IMR-90 (cell line): ENCODE data around the gene GPSM1. TPM values are rescaled to one million over a fixed set of nuclear protein-coding genes. Genes with fewer than 3 reads are reported as not detected.

Experiments
- ATAC-seq: fragments of 200-7000 bp; cut with Tn5 transposase; 2 replicates; pipeline ENCODE4 v1.9.1; 2020; ENCODE audit warnings: low read depth, mild to moderate bottlenecking, moderate library complexity
- BruUV-seq: library from RNA; stranded (reverse); fragments of 400-500 nt; replicated peaks from 2 replicates; lab custom pipeline; 2021; lab: Mats Ljungman, UMichigan
- CTCF ChIA-PET: fragments of 300-600 bp; formaldehyde crosslinking; extraction: SDS; loops from one replicate; lab custom pipeline; 2021; ENCODE audit warnings: antibody characterized with exemption; lab: Yijun Ruan, JAX
- POLR2A ChIA-PET: fragments of 300-600 bp; sonication (Branson Sonifier 250); formaldehyde crosslinking; loops from one replicate; lab custom pipeline; 2022; ENCODE audit warnings: antibody characterized with exemption; ENCODE audit not compliant: unreplicated experiment; lab: Charles Lee
- DNase-seq: peaks from one replicate; pipeline ENCODE4 v3.0.0; 2013
- H2AFZ ChIP-seq: replicated peaks from 2 replicates; pipeline ENCODE3; 2013; ENCODE audit warnings: low read length, mild to moderate bottlenecking; ENCODE audit not compliant: poor library complexity
- H2AK5ac ChIP-seq: 2 replicates; pipeline ENCODE4 v1.6.1; 2013; ENCODE audit warnings: low read depth, low read length, inconsistent platforms
- H2AK9ac ChIP-seq: replicated peaks from 2 replicates; pipeline ENCODE3; 2013; ENCODE audit warnings: mild to moderate bottlenecking, low read depth, low read length, moderate library complexity; ENCODE audit not compliant: poor library complexity
- H2BK120ac ChIP-seq: 2 replicates; pipeline ENCODE4 v1.6.1; 2013; ENCODE audit warnings: low read depth, low read length, inconsistent platforms
- H2BK15ac ChIP-seq: 3 replicates; pipeline ENCODE4 v1.6.1; 2013; ENCODE audit warnings: low read depth, low read length, inconsistent platforms
- H2BK20ac ChIP-seq: 2 replicates; pipeline ENCODE4 v1.6.1; 2013; ENCODE audit warnings: low read depth, mild to moderate bottlenecking, inconsistent platforms, low read length, moderate library complexity
- H2BK5ac ChIP-seq: 2 replicates; pipeline ENCODE4 v1.6.1; 2013; ENCODE audit warnings: mild to moderate bottlenecking, low read depth, low read length, inconsistent platforms; ENCODE audit not compliant: poor library complexity, severe bottlenecking
- H3K14ac ChIP-seq: replicated peaks from 2 replicates; pipeline ENCODE4 v1.6.1; 2013; ENCODE audit warnings: low read depth, low read length, inconsistent platforms
- H3K18ac ChIP-seq: 2 replicates; pipeline ENCODE4 v1.6.1; 2013; ENCODE audit warnings: low read depth, low read length, control low read depth
- H3K23ac ChIP-seq: 2 replicates; pipeline ENCODE4 v1.6.1; 2013; ENCODE audit warnings: low read depth, low read length, inconsistent platforms
- H3K27ac ChIP-seq: 2 replicates; pipeline ENCODE4 v1.5.1; 2013; ENCODE audit warnings: mild to moderate bottlenecking, control low read depth, low read length; ENCODE audit not compliant: insufficient read depth
- H3K27me3 ChIP-seq: 2 replicates; pipeline ENCODE4 v1.6.1; 2013; ENCODE audit warnings: low read length; ENCODE audit not compliant: control insufficient read depth, insufficient read depth
- H3K36me3 ChIP-seq: 2 replicates; pipeline ENCODE4 v1.6.1; 2013; ENCODE audit warnings: low read length, mixed read lengths; ENCODE audit not compliant: control insufficient read depth, insufficient read depth
- H3K4ac ChIP-seq: 2 replicates; pipeline ENCODE4 v1.6.1; 2013; ENCODE audit warnings: low read depth, low read length, inconsistent platforms
- H3K4me1 ChIP-seq: 2 replicates; pipeline ENCODE4 v1.6.1; 2013; ENCODE audit warnings: low read length, mixed read lengths; ENCODE audit not compliant: control insufficient read depth, insufficient read depth
- H3K4me2 ChIP-seq: 2 replicates; pipeline ENCODE4 v1.6.1; 2013; ENCODE audit warnings: low read depth, mild to moderate bottlenecking, control low read depth, low read length, moderate library complexity
- H3K4me3 ChIP-seq: 2 replicates; pipeline ENCODE4 v1.5.1; 2013; ENCODE audit warnings: low read depth, mild to moderate bottlenecking, control low read depth, low read length, moderate library complexity; ENCODE audit not compliant: insufficient read depth
- H3K56ac ChIP-seq: 2 replicates; pipeline ENCODE4 v1.6.1; 2013; ENCODE audit warnings: low read length, inconsistent platforms; ENCODE audit not compliant: insufficient read depth; ENCODE audit errors: extremely low read depth
- H3K79me1 ChIP-seq, 2 experiments: 2 replicates each; pipeline ENCODE4 v1.6.1; 2013; ENCODE audit warnings: low read length in 2 of 2, inconsistent platforms in 1 of 2, low read depth in 1 of 2
- H3K9ac ChIP-seq: 2 replicates; pipeline ENCODE4 v1.6.1; 2013; ENCODE audit warnings: low read depth, low read length, control low read depth
- H3K9me1 ChIP-seq: 2 replicates; pipeline ENCODE4 v1.6.1; 2013; ENCODE audit warnings: low read length, inconsistent platforms; ENCODE audit not compliant: insufficient read depth
- H3K9me3 ChIP-seq: 2 replicates; pipeline ENCODE4 v1.6.1; 2013; ENCODE audit warnings: low read length; ENCODE audit not compliant: control insufficient read depth, insufficient read depth
- H4K20me1 ChIP-seq: 2 replicates; pipeline ENCODE4 v1.6.1; 2013; ENCODE audit warnings: low read length, inconsistent platforms; ENCODE audit not compliant: insufficient read depth
- H4K5ac ChIP-seq: 2 replicates; pipeline ENCODE4 v1.6.1; 2013; ENCODE audit warnings: mild to moderate bottlenecking, low read depth, low read length, control low read depth
- H4K8ac ChIP-seq, 2 experiments: 2 replicates each; pipeline ENCODE4 v1.6.1; 2013; ENCODE audit warnings: low read depth in 2 of 2, low read length in 2 of 2, control low read depth in 1 of 2, inconsistent platforms in 1 of 2
- H4K91ac ChIP-seq: 2 replicates; pipeline ENCODE4 v1.6.1; 2013; ENCODE audit warnings: low read depth, low read length, inconsistent platforms; ENCODE audit not compliant: insufficient read depth
- BHLHE40 ChIP-seq: fragments of 150-350 bp; IDR thresholded peaks from 2 replicates; pipeline ENCODE4 v1.6.1; 2016; ENCODE audit warnings: mild to moderate bottlenecking, low read depth, low read length
- CEBPB ChIP-seq: IDR thresholded peaks from 2 replicates; pipeline ENCODE4 v1.6.1; 2012; ENCODE audit warnings: low read depth, low read length, improper control_type of control experiment
- CHD1 ChIP-seq: IDR thresholded peaks from 2 replicates; pipeline ENCODE4 v1.6.1; 2012; ENCODE audit warnings: low read depth, low read length, improper control_type of control experiment
- CTCF ChIP-seq: conservative IDR thresholded peaks from 2 replicates; pipeline ENCODE4 v1.5.1; 2012; ENCODE audit warnings: mild to moderate bottlenecking, low read depth, low read length, improper control_type of control experiment
- FOS ChIP-seq: fragments of 150-350 bp; IDR thresholded peaks from 2 replicates; pipeline ENCODE4 v1.6.1; 2016; ENCODE audit warnings: low read depth, low read length
- MAZ ChIP-seq: IDR thresholded peaks from 2 replicates; pipeline ENCODE4 v1.6.1; 2012; ENCODE audit warnings: low read depth, mild to moderate bottlenecking, low read length, improper control_type of control experiment, moderate library complexity, borderline replicate concordance
- MXI1 ChIP-seq: IDR thresholded peaks from 2 replicates; pipeline ENCODE4 v1.6.1; 2012; ENCODE audit warnings: low read depth, mild to moderate bottlenecking, low read length, moderate library complexity, borderline replicate concordance
- RCOR1 ChIP-seq: IDR thresholded peaks from 2 replicates; pipeline ENCODE4 v1.6.1; 2012; ENCODE audit warnings: mild to moderate bottlenecking, low read length, improper control_type of control experiment; ENCODE audit not compliant: insufficient replicate concordance
- RFX5 ChIP-seq: IDR thresholded peaks from 2 replicates; pipeline ENCODE4 v1.8.0; 2012; ENCODE audit warnings: low read depth, mild to moderate bottlenecking, low read length, moderate library complexity
- SMC3 ChIP-seq: fragments of 150-350 bp; IDR thresholded peaks from 2 replicates; pipeline ENCODE4 v1.6.1; 2016; ENCODE audit warnings: low read depth, mild to moderate bottlenecking, antibody characterized with exemption, low read length, moderate library complexity
- USF2 ChIP-seq: fragments of 150-350 bp; IDR thresholded peaks from 2 replicates; pipeline ENCODE4 v1.6.1; 2017; ENCODE audit warnings: mild to moderate bottlenecking, antibody characterized with exemption, low read length, low read depth
- whole genome bisulfite sequencing, 2 experiments: methylation state at CpG; one replicate each; pipeline versions ENCODE4 v1.1.5 to v1.1.7; 2013; ENCODE audit warnings: missing lambda C conversion rate in 2 of 2; ENCODE audit not compliant: insufficient read length in 1 of 2; ENCODE audit errors: extremely low coverage in 2 of 2; 5-methylcytosine and 5-hydroxymethylcytosine counted together
- dilution Hi-C: fragments of 300-500 bp; cut with HindIII; formaldehyde crosslinking; loops from one replicate; pipeline ENCODE4 v1.14.3; 2018; ENCODE audit warnings: low sequenced_read_pairs; ENCODE audit not compliant: unreplicated experiment
- in situ Hi-C: fragments of 300-500 bp; cut with MboI; formaldehyde crosslinking; loops from 3 replicates; pipeline ENCODE4 v1.14.3; 2019; ENCODE audit warnings: low sequenced_read_pairs, inconsistent platforms, mixed read lengths
- intact Hi-C: fragments of 100-400 bp; cut with micrococcal nuclease; formaldehyde crosslinking; loops from 2 replicates; pipeline ENCODE4 v1.10.0; 2022
- polyA plus RNA-seq, 3 experiments: library from polyadenylated mRNA; depleted of rRNA; stranded (reverse); fragments of >200 nt; gene quantifications; 2 replicates each; pipeline ENCODE4 v1.2.3, GENCODE V29; 2012; ENCODE audit warnings: low replicate concordance in 1 of 3
- total RNA-seq: library from RNA; depleted of rRNA; stranded (reverse); fragments of >200 nt; gene quantifications from 2 replicates; pipeline ENCODE4 v1.2.3, GENCODE V29; 2012

The GPSM1 gene
- total and polyA plus RNA-seq, 2 of the 4 experiments (the other 2 are of a cell fraction): 28.7 to 71.2 TPM

GRCh38 chr9:136364942-136365774, 37.8 kb downstream of the GPSM1 start:
- 89% methylated on average over 14 of the region's 31 CpGs; no CpG with 5 or more reads in 1 of the 2 experiments for WGBS, 2 experiments
- Histone ChIP-seq H2BK20ac (no peak overlapping the region), H3K9ac (no peak overlapping the region), H3K27ac (no peak overlapping the region), H3K4me1 (peaks cover 29% of the 10 kb centered on the region), H4K20me1 (no peaks in the 10 kb centered on the region), H2BK5ac (no peak overlapping the region), H3K18ac (no peak overlapping the region), H3K27me3 (no peaks in the 10 kb centered on the region), H2AK5ac (no peak overlapping the region), H3K4me3 (no peak overlapping the region), H2BK120ac (no peak overlapping the region), H3K4ac (no peak overlapping the region), H3K4me2 (no peak overlapping the region), H3K36me3 (no peaks in the 10 kb centered on the region), H4K8ac (no peak overlapping the region), H3K79me1 (peaks cover 3 to 23% of the 10 kb centered on the region in 2 experiments; a peak in 3 of 4 replicates), H3K23ac (no peak overlapping the region), H2BK15ac (no peak overlapping the region), H4K91ac (no peak overlapping the region), H3K9me1 (peaks cover 3% of the 10 kb centered on the region), H2AK9ac (peak overlapping the region; percentile 35), H3K14ac (no peak overlapping the region), H3K56ac (no peak overlapping the region), H4K5ac (no peak overlapping the region), H2AFZ (no peak overlapping the region), H3K9me3 (no peaks in the 10 kb centered on the region)
- dilution Hi-C loops (no loop called here), intact Hi-C loops (no loop called here), in situ Hi-C loops (no loop called here)
- DNase-seq (no peak), ATAC-seq (no peak)
- TF ChIP-seq RFX5: no peak
- no peak for TF ChIP-seq USF2
- TF ChIP-seq MXI1: no peak
- TF ChIP-seq BHLHE40: no peak
- no peak for TF ChIP-seq SMC3
- no peak for TF ChIP-seq CTCF
- no peak for TF ChIP-seq RCOR1
- no peak for TF ChIP-seq CHD1
- TF ChIP-seq FOS: no peak
- TF ChIP-seq MAZ: no peak
- TF ChIP-seq CEBPB: no peak
- POLR2A ChIA-PET: no interaction called here
- CTCF ChIA-PET: interaction anchor here (0.5 kb wide), 1 partner anchor 119 kb away, joined by 7 read pairs; no protein-coding TSS in a partner anchor
- no TSS peak for BruUV-seq
